NCI-H69 (cell line): Measurements from ENCODE around the gene ZBTB5.
"Not testable (repeated sequence)": the region's sequence is repeated elsewhere in the genome, so short reads cannot be mapped to it uniquely, and the experiment has no call there.

Source experiments
- DNase-seq: peaks from one replicate; lab custom pipeline; 2025; lab: John Stamatoyannopoulos, UW

Gene ZBTB5

GRCh38 chr9:37406603-37407401 lies 58.4 kb downstream of the ZBTB5 start:
- DNase-seq, result no peak

GRCh38 chr9:37405764-37406380 lies 59.4 kb downstream of the ZBTB5 start:
- DNase-seq, result no peak

GRCh38 chr9:37405350-37405749 lies 59.9 kb downstream of the ZBTB5 start:
- DNase-seq, result no peak

- DNase-seq, result no peak
Measured at GRCh38 chr9:37404590-37404989, 60.7 kb downstream of the ZBTB5 start.

GRCh38 chr9:37399336-37399735 lies 65.9 kb downstream of the ZBTB5 start:
- no peak for DNase-seq

- DNase-seq, result peak; percentile 57
Measured at GRCh38 chr9:37398464-37399025, 66.7 kb downstream of the ZBTB5 start.

GRCh38 chr9:37397948-37398347 lies 67.3 kb downstream of the ZBTB5 start:
- not testable (repeated sequence) for DNase-seq

- DNase-seq, result peak; percentile 33
Measured at GRCh38 chr9:37395663-37396062, 69.6 kb downstream of the ZBTB5 start.

GRCh38 chr9:37395229-37395628 lies 70.0 kb downstream of the ZBTB5 start:
- DNase-seq, result no peak

GRCh38 chr9:37392272-37392671 lies 73.0 kb downstream of the ZBTB5 start:
- peak; percentile 31 for DNase-seq

GRCh38 chr9:37390759-37391158 lies 74.5 kb downstream of the ZBTB5 start:
- peak; percentile 70 for DNase-seq
